Pancreas (tissue), 10 donors: Measurements from ENCODE around the gene CST2. TPM values are rescaled to one million over a fixed set of nuclear protein-coding genes. Genes with fewer than 3 reads are reported as not detected.

ENCODE experiments used
- ATAC-seq, 4 donors: fragments of 200-7000 bp; cut with Tn5 transposase; one replicate each; pipeline versions ENCODE4 v1.8.0 to v1.9.1; 2020; ENCODE audit warnings: mild to moderate bottlenecking in 4 of 4, moderate library complexity in 4 of 4
- DNase-seq, 6 donors: peaks; one replicate each; pipeline ENCODE4 v3.0.0-alpha.2; 2020
- FAIRE-seq: peaks from 2 replicates; lab custom pipeline; 2012; peaks lifted over from hg19 to GRCh38; lab: Jason Lieb, UNC
- H3K27ac ChIP-seq, 4 donors: fragments of 200-600 bp; sonication (generic); 1 replicate in 3 of 4; 2 replicates in 1 of 4; pipeline versions ENCODE4 v1.5.0 to v1.8.0; 2020
- H3K27me3 ChIP-seq, 4 donors: fragments of 200-600 bp; one replicate each; pipeline ENCODE4 v1.8.0; 2021
- H3K36me3 ChIP-seq, 3 donors: fragments of 200-600 bp; sonication (generic) in 1 of 3; one replicate each; pipeline versions ENCODE4 v1.5.0 to v1.8.0; 2020 to 2021
- H3K4me1 ChIP-seq, 3 donors: fragments of 200-600 bp; one replicate each; pipeline ENCODE4 v1.8.0; 2021
- H3K4me3 ChIP-seq, 4 donors: fragments of 200-600 bp; sonication (generic) in 2 of 4; one replicate each; pipeline versions ENCODE4 v1.5.0 to v1.8.0; 2020 to 2021
- H3K9me3 ChIP-seq, 4 donors: fragments of 200-600 bp; one replicate each; pipeline ENCODE4 v1.8.0; 2021
- WGBS, 2 donors: extraction: QIAGEN DNeasy Blood & Tissue Kit; methylation state at CpG; one replicate each; pipeline ENCODE4 v1.1.7; 2013; 5-methylcytosine and 5-hydroxymethylcytosine counted together
- intact Hi-C, 3 donors: fragments of 100-400 bp; cut with DNase I; formaldehyde crosslinking; loops; one replicate each; pipeline versions ENCODE4 v1.11.1 to v1.14.2; 2022
- polyA plus RNA-seq, 2 donors: library from polyadenylated mRNA; stranded (reverse); fragments of 200-250 nt; gene quantifications; one replicate each; pipeline ENCODE4 v1.2.3, GENCODE V29; 2013
- total RNA-seq, 6 donors: library from RNA; stranded (reverse); fragmentation: NEBNext Ultra II Directional in 4 of 6; extraction: Animal tissue kit (Norgen Biotek cat#: 25700) in 4 of 6; gene quantifications; one replicate each; pipeline versions ENCODE4 v1.2.1 to v1.2.4, GENCODE V29; 2021 to 2023
- TF ChIP-seq, protein P1 (sequence below), 4 donors: fragments of 200-600 bp; sonication (generic) in 3 of 4; IDR thresholded peaks; one replicate each; pipeline versions ENCODE4 v1.5.0 to v1.8.0; 2021; ENCODE audit warnings: antibody characterized with exemption in 4 of 4
- donor health status: healthy with polysubstance abuse.
- donor health status: DM: no; HTN: no; CAD: no; lungs with moderate emphysema.
- donor health status: DM: no; HTN: no; CAD: no.
- donor health status: control.
- donor health status: control.
- donor health status: Bipolar disorder and iron deficiency.
- donor health status: DM: yes; HTN: yes; CAD: no.
- donor health status: DM: no; HTN: no; CAD: no.
- donor health status: DM: no; HTN: no; CAD: no.
- donor health status: DM: yes; HTN: yes; CAD: no.

CST2 gene
- total and polyA plus RNA-seq, 8 donors = 0.28 to 7.5 (median 2.5) TPM; not detected in 4

GRCh38 chr20:23857962-23858595, 31.6 kb upstream of the CST2 start:
- H3K36me3 ChIP-seq = no peaks in the 10 kb centered on the region

GRCh38 chr20:23856736-23857135, 30.2 kb upstream of the CST2 start:
- TF ChIP-seq, protein P1, sequence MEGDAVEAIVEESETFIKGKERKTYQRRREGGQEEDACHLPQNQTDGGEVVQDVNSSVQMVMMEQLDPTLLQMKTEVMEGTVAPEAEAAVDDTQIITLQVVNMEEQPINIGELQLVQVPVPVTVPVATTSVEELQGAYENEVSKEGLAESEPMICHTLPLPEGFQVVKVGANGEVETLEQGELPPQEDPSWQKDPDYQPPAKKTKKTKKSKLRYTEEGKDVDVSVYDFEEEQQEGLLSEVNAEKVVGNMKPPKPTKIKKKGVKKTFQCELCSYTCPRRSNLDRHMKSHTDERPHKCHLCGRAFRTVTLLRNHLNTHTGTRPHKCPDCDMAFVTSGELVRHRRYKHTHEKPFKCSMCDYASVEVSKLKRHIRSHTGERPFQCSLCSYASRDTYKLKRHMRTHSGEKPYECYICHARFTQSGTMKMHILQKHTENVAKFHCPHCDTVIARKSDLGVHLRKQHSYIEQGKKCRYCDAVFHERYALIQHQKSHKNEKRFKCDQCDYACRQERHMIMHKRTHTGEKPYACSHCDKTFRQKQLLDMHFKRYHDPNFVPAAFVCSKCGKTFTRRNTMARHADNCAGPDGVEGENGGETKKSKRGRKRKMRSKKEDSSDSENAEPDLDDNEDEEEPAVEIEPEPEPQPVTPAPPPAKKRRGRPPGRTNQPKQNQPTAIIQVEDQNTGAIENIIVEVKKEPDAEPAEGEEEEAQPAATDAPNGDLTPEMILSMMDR (IDR thresholded peaks at IDR 0.05) = no peak
- no peaks in the 10 kb centered on the region for H3K4me1 ChIP-seq
- no peak for FAIRE-seq
- H3K27me3 ChIP-seq = no peaks in the 10 kb centered on the region
- H3K36me3 ChIP-seq = no peaks in the 10 kb centered on the region
- 41 to 63% methylated on average over 5 of the region's 5 CpGs for WGBS, 2 donors
- H3K4me3 ChIP-seq = no peak overlapping the region
- no peak overlapping the region for H3K27ac ChIP-seq
- intact Hi-C loops = no loop called here
- no peak for ATAC-seq
- H3K9me3 ChIP-seq = no peaks in the 10 kb centered on the region
- DNase-seq = no peak

More at GRCh38 chr20:23857962-23858595, 31.6 kb upstream of the CST2 start:
- DNase-seq (no peak), ATAC-seq (no peak), FAIRE-seq (no peak)
- Histone ChIP-seq H3K4me1 (no peaks in the 10 kb centered on the region), H3K4me3 (no peak overlapping the region), H3K27ac (no peak overlapping the region), H3K27me3 (no peaks in the 10 kb centered on the region), H3K9me3 (no peaks in the 10 kb centered on the region)
- 46 to 51% methylated on average over 8 to 9 of the region's 9 CpGs for WGBS, 2 donors
- TF ChIP-seq, protein P1 (IDR thresholded peaks at IDR 0.05) = no peak
- intact Hi-C loops = no loop called here

GRCh38 chr20:23856226-23856625, 29.7 kb upstream of the CST2 start:
- Histone ChIP-seq H3K27me3 (no peaks in the 10 kb centered on the region), H3K4me3 (no peak overlapping the region), H3K9me3 (no peaks in the 10 kb centered on the region), H3K36me3 (no peaks in the 10 kb centered on the region), H3K4me1 (no peaks in the 10 kb centered on the region), H3K27ac (no peak overlapping the region)
- TF ChIP-seq, protein P1 (IDR thresholded peaks at IDR 0.05) = no peak
- WGBS, 2 donors = 59 to 78% methylated on average over 5 of the region's 5 CpGs
- ATAC-seq (no peak), FAIRE-seq (no peak), DNase-seq (no peak)
- intact Hi-C loops = no loop called here

GRCh38 chr20:23841693-23842092, 15.2 kb upstream of the CST2 start:
- DNase-seq (no peak), FAIRE-seq (no peak), ATAC-seq (no peak)
- intact Hi-C loops = no loop called here
- no peaks in the 10 kb centered on the region for H3K9me3 ChIP-seq
- peaks cover 0 to 3% (median 0%) of the 10 kb centered on the region in 4 donors for H3K27me3 ChIP-seq
- H3K4me3 ChIP-seq = no peak overlapping the region
- no peaks in the 10 kb centered on the region for H3K4me1 ChIP-seq
- no peaks in the 10 kb centered on the region for H3K36me3 ChIP-seq
- WGBS, 2 donors = 40 to 43% methylated on average over 2 of the region's 2 CpGs
- no peak overlapping the region for H3K27ac ChIP-seq
- TF ChIP-seq, protein P1 (IDR thresholded peaks at IDR 0.05) = no peak

DNA sequence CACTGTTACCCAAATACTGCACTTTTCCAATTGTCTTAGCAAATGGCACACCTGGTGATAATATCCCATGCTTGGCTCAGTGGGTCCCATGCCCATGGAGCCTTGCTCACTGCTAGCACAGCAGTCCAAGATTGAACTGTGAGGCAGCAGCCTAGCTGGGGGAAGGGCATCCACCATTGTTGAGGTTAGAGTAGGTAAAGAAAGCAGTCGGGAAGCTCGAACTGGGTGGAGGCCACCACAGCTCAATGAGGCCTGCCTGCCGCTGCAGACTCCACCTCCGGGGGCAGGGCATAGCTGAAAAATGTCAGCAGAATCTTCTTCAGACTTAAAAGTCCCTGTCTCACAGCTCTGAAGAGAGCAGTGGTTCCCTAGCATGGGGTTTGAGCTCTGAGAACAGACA, 9.2 kb upstream of the CST2 start:
- Histone ChIP-seq H3K27ac (no peak overlapping the region), H3K4me3 (no peak overlapping the region), H3K9me3 (no peaks in the 10 kb centered on the region), H3K36me3 (no peaks in the 10 kb centered on the region), H3K27me3 (no peaks in the 10 kb centered on the region), H3K4me1 (no peaks in the 10 kb centered on the region)
- TF ChIP-seq, protein P1 (IDR thresholded peaks at IDR 0.05) = no peak
- WGBS, 2 donors = 37 to 50% methylated on average over 4 of the region's 4 CpGs
- no peak for ATAC-seq
- intact Hi-C loops = no loop called here
- DNase-seq = no peak
- FAIRE-seq = no peak
